IPS-18c (cell line): ENCODE measurements around the gene DCLK1.

Source experiments
- H3K4me3 ChIP-seq: 2 replicates; pipeline ENCODE4 v1.7.0; 2013; ENCODE audit warnings: low read depth, mild to moderate bottlenecking, low read length, moderate library complexity; ENCODE audit not compliant: insufficient read depth
- H3K9me3 ChIP-seq: one replicate; pipeline ENCODE4 v1.6.1; 2013; ENCODE audit warnings: mild to moderate bottlenecking, low read length, moderate library complexity; ENCODE audit not compliant: control insufficient read depth, insufficient read depth

The DCLK1 gene

GRCh38 chr13:35729926-35730627 is 401.1 kb downstream of the DCLK1 start:
- Histone ChIP-seq H3K4me3 (no peak overlapping the region), H3K9me3 (no peaks in the 10 kb centered on the region)

- no peak overlapping the region for H3K4me3 ChIP-seq
- no peaks in the 10 kb centered on the region for H3K9me3 ChIP-seq
Observed at GRCh38 chr13:35727881-35728280, 403.3 kb downstream of the DCLK1 start.

GRCh38 chr13:35724446-35724845 is 406.7 kb downstream of the DCLK1 start:
- Histone ChIP-seq H3K4me3 (no peak overlapping the region), H3K9me3 (no peaks in the 10 kb centered on the region)

DNA sequence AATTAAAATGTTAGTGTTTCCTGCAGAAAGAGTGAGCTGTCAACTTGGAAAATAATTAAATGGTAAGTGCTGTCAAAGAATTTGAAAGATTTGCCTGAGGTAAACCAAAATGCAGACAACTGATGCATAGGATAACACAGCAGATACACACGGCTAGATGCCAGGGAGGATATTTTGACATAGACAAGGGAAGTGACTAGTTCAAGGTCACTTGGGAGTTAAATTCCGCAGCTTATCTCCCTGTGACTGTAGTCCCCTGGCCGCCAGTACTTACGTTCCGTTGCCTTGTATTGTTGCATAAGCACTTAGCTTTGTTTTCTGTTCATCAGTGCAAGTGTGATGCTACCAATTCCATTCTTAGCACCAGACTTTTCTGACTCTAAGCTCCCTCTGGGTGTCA is 407.4 kb downstream of the DCLK1 start:
- Histone ChIP-seq H3K9me3 (no peaks in the 10 kb centered on the region), H3K4me3 (no peak overlapping the region)

GRCh38 chr13:35723053-35723461 is 408.1 kb downstream of the DCLK1 start:
- no peak overlapping the region for H3K4me3 ChIP-seq
- no peaks in the 10 kb centered on the region for H3K9me3 ChIP-seq

DNA sequence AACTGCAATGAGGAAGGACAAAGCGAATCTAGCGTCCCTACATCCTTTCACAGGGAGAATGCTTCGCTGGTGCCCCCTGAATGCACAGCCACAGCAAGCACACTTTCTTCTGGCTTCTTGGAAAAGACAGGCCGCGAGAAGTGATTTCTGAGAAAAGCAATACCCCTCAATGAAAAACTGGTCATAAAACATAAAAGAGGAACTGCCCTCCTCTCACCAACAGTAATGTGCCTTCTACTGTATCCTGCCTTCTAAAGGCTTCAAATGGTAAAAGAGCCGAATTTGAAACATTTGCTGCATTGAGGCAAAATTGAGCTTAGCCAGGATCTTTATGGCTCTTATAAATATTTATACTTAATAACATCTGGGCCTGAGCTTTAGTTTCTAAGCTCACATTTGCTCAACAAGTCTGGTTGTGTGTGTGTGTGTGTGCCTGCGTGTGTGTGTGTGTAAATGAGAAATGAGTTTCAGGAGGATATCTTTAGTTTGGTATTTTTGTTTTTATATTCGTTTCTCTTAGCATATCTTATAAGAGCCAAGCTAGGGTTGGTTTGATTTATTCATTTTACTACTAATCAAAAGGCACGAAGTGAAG is 408.6 kb downstream of the DCLK1 start:
- Histone ChIP-seq H3K9me3 (no peaks in the 10 kb centered on the region), H3K4me3 (no peak overlapping the region)

DNA sequence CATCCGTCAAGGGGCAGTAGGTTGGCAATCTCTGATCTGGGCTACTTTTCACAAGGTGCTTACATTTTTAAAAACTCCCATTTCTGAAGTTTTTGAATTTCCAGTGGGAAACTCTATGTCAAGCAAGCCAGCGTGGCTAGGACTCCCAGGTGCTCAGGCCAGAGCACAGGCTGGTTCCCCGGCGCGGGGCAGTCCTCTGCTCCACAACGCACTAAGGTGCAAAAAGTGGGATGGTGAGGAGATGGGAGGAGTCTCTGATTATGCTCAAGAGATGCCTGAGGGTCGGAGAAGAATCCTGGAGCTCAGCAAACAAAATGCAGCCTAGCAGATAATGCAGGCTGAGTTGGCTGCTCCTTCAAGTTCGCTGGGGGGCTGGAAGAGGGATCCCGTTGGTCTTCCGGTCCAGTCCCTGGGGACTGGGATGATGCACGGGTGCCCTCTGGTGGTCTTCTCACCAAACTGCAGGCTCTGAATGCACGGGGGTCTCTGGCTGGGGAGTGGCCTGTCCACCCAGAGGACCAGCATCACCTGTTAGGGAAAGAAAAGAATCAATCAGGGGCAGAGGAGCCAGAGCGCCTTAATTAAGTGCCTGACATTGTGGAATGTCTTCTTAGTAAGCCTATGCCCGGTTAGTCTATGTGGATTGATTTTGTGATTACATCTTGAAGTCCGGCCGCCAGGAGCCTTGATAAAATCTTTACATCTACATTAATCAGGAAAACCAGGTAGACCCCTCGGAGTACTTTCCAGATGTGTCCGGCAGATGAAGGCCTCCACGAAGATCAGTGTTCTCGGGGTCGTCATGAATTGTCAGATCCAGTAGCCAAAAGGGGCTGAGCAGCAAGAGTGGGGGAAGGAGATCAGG is 410.3 kb downstream of the DCLK1 start:
- H3K4me3 ChIP-seq = no peak overlapping the region

GRCh38 chr13:35720290-35720689 is 410.9 kb downstream of the DCLK1 start:
- H3K4me3 ChIP-seq = no peak overlapping the region
- H3K9me3 ChIP-seq = no peaks in the 10 kb centered on the region

More for the DNA sequence above, 410.3 kb downstream of the DCLK1 start:
- H3K9me3 ChIP-seq = no peaks in the 10 kb centered on the region
